Inflammatory macrophage (primary cell): ENCODE data around the gene TOB1.

Source experiments
- DNase-seq, 2 donors: peaks; one replicate each; pipeline ENCODE4 v3.0.0-alpha.2; 2020 to 2022

The TOB1 gene

DNA sequence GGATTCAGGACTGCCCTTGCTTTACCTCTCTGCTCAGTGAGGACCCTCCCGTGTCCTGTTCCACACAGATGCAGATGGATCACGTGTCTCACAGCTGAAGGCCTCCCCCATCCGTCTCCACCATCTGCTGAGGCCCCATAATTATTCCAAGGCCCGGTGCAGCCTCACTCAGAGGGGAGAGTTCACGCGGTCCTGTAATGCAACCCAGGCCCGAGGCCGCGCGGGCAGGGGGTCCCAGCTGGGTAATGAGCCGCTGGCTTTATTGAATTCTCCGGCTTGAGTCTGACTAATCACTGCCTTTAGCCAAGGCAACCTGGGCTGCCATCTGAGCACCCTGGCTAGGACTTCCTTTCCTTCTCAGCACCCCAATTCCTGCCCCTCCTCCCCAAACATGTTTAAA is 35.2 kb downstream of the TOB1 start:
- no peak for DNase-seq

DNA sequence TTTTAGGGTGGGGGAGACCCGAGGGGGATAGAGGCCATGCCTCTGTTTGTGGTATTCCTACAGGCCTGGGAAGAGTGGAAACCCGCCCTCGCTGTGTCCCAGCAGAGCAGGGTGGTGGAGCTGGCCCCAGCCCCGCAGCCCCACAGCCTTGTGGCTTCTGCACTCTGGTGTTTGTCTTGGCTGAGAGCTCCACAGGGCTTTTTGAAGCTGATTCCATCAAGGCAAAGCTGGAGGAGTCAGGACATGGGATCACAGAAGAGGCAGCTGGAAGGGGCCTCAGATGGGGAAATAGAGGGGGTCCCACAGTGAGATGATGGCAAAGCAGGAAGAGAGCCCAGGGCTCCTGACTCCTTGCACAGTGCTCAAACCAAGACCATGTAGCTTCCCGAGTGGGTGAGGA is 35.8 kb downstream of the TOB1 start:
- DNase-seq: no peak

DNA sequence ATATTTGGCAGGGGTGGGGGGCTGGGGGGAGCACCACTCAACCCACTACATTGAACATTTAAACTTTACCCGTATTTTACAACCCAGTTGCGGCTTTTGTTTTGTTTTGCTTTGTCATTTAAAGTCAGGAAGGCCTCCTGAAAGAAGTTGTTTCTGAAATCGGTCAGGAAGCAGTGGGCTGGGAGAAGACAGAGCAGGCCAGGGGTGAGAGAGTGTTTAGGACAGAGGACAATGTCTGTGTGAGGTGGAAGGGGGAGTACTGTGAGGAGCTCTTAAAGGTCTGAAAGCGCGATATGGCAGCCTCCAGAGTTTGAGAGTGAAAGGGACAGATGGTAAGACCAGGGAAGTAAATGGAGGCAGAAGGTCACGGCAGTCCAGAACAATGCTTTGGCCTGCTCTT is 36.8 kb downstream of the TOB1 start:
- DNase-seq: peak; percentile 78 to 86

GRCh38 chr17:50828508-50829170 is 37.5 kb downstream of the TOB1 start:
- peak; percentile 51 to 65 for DNase-seq

DNA sequence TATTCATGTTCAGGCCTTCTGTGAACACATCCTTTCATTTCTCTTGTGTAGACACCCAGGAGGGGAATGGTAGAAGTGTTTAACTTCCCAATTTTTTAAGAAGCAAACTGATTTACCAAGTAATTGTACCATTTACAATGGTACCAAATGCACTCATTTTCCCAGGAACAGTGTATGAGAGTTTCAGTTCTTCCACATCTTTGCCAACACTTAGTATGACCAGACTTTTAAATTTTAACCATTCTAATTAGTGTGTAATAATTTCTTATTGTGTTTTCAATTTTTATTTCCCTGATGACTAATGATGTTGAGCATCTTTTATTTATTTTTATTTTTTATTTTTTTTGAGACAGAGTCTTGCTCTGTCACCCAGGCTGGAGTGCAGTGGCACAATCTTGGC is 41.0 kb downstream of the TOB1 start:
- DNase-seq: no peak

DNA sequence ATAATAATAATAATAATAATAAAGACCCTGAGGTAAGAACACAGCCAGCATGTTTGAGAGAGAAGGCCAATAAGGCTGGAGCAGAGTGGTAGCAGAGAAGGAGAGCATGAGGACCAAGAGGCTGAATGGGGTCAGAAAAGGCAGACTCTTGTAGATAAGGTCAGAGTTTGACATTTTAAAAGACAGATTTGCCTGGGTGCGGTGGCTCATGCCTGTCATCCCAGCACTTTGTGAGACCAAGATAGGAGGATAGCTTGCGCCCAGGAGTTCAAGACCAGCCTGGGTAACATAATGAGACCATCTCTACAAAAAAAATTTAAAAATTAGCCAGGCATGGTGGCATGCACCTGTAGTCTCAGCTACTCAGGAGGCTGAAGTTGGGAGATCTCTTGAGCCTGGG is 41.7 kb downstream of the TOB1 start:
- DNase-seq: no peak

- DNase-seq: no peak
These were observed 43.6 kb downstream of the TOB1 start for GRCh38 chr17:50822550-50822949.

- no peak for DNase-seq
These were observed 45.5 kb downstream of the TOB1 start for GRCh38 chr17:50820651-50821050.

GRCh38 chr17:50818921-50819657 is 47.1 kb downstream of the TOB1 start:
- DNase-seq: peak; percentile 83 to 91

- DNase-seq: peak; percentile 69 to 72
These were observed 47.9 kb downstream of the TOB1 start for GRCh38 chr17:50818261-50818660.

- no peak for DNase-seq
These were observed 48.3 kb downstream of the TOB1 start for GRCh38 chr17:50817838-50818237.

- DNase-seq: peak; percentile 29 to 34
These were observed 49.1 kb downstream of the TOB1 start for GRCh38 chr17:50816771-50817751.

- peak; percentile 48 to 54 for DNase-seq
These were observed 49.9 kb downstream of the TOB1 start for GRCh38 chr17:50816271-50816670.

- peak; percentile 31 to 32 for DNase-seq
These were observed 50.8 kb downstream of the TOB1 start for GRCh38 chr17:50815400-50815799.

DNA sequence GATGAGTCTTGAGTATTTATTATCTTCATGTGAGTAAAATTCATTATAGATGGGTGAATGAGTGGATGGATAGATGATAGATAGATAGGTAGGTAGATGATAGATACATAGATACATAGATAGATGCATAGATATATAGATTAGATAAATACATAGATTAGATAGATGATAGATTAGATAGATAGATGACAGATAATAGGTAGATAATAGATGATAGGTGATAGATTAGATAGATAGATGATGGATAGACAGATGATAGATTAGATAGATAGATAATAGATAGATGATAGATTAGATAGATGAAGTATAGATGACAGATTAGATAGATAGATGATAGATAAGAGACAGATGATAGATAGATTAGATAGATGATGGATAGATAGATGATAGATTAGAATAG is 52.6 kb downstream of the TOB1 start:
- no peak for DNase-seq
